ENCODE results near the gene PHF14. TPM values are rescaled to one million over a fixed set of nuclear protein-coding genes. Genes with fewer than 3 reads are reported as not detected.

PHF14 gene
- total and polyA plus RNA-seq, 2 donors (not counting 3 experiments of a cell fraction or from before 2014, with no cell fraction given), result 8.8 to 43.4 TPM

GRCh38 chr7:11175371-11175770 lies 201.7 kb downstream of the PHF14 start:
- H3K4me2 ChIP-seq (ENCODE audit: insufficient read depth, low read length), result no peak overlapping the region
- CTCF ChIA-PET, result interaction anchor here (0.6 to 1.4 kb wide), 2 partner anchors 37 to 39 kb away, joined by 3 to 6 read pairs; no protein-coding TSS in a partner anchor
- no peak overlapping the region for H2AFZ ChIP-seq (ENCODE audit: low read depth, low read length)
- H3K4me1 ChIP-seq (ENCODE audit: control insufficient read depth, extremely low read depth, insufficient read depth, low read length), result peaks cover 4% of the 10 kb centered on the region
- intact Hi-C loops (cut with micrococcal nuclease), result no loop called here
- FAIRE-seq (no peak), DNase-seq (ENCODE audit: low read depth, low spot score) (no peak)
- BruUV-seq (replicated peaks), result no TSS peak
- H3K9ac ChIP-seq (replicated peaks; ENCODE audit: extremely low read depth, insufficient read depth, low read length), result no peak overlapping the region
- H3K9me1 ChIP-seq (replicated peaks; ENCODE audit: control insufficient read depth, extremely low read depth, insufficient read depth, low read length), result no peaks in the 10 kb centered on the region
- H3K4me3 ChIP-seq (replicated peaks in 1 of 3; ENCODE audit: insufficient read depth in 1 of 3, low read depth in 1 of 3, low read length in 3 of 3), result no peak overlapping the region
- no peaks in the 10 kb centered on the region for H3K36me3 ChIP-seq (ENCODE audit: control insufficient read depth in 2 of 2, extremely low read depth in 1 of 2, insufficient read depth in 2 of 2, low read length in 2 of 2)
- dilution Hi-C loops (cut with MboI; ENCODE audit: extremely low pct_ligation_motif_present, low sequenced_read_pairs), result no loop called here
- TF ChIP-seq JUN (IDR thresholded peaks at IDR 0.05; ENCODE audit: borderline replicate concordance, insufficient read depth, insufficient read length, low read depth), result no peak
- TF ChIP-seq GATA2 (IDR thresholded peaks at IDR 0.05; ENCODE audit: insufficient read depth, insufficient read length, low read depth, low read length), result no peak
- no peak for TF ChIP-seq CTCF (IDR thresholded peaks at IDR 0.05; ENCODE audit: extremely low read depth in 1 of 2, insufficient read depth in 1 of 2, low read depth in 1 of 2, low read length in 2 of 2)
- no peak for TF ChIP-seq MAX (IDR thresholded peaks at IDR 0.05; ENCODE audit: insufficient read depth, insufficient read length)
- TF ChIP-seq MYC (IDR thresholded peaks at IDR 0.05; ENCODE audit: low read depth, low read length), result no peak
- no peak for TF ChIP-seq EZH2 (IDR thresholded peaks at IDR 0.05; ENCODE audit: borderline replicate concordance, low read depth, low read length, severe bottlenecking)
- TF ChIP-seq POLR2A (IDR thresholded peaks at IDR 0.05; ENCODE audit: low read depth, low read length), result no peak
- H4K20me1 ChIP-seq (replicated peaks; ENCODE audit: control insufficient read depth, extremely low read depth, insufficient read depth, low read length), result no peaks in the 10 kb centered on the region
- no peak overlapping the region for H3K27ac ChIP-seq (ENCODE audit: insufficient read depth, low read depth, low read length)
- no peaks in the 10 kb centered on the region for H3K9me3 ChIP-seq (replicated peaks; ENCODE audit: control insufficient read depth, insufficient read depth, low read length)
- H3K27me3 ChIP-seq (ENCODE audit: control insufficient read depth in 2 of 2, insufficient read depth in 2 of 2, low read length in 2 of 2), result no peaks in the 10 kb centered on the region
- H3K79me2 ChIP-seq (ENCODE audit: control insufficient read depth, insufficient read depth, low read length), result no peaks in the 10 kb centered on the region
- POLR2A ChIA-PET, result no interaction called here
